SK-N-SH treated with all-trans-retinoic acid at 6 μM for 48 hours (cell line): ENCODE data around the gene ZNF664.

Experiments
- CSDC2 ChIP-seq: fragments of 250-450 bp; sonication (Bioruptor Pico); IDR thresholded peaks from 2 replicates; pipeline ENCODE4 v1.5.0; 2020; ENCODE audit warnings: mild to moderate bottlenecking, moderate library complexity
- ESRRG ChIP-seq: fragments of 250-450 bp; sonication (Bioruptor Pico); IDR thresholded peaks from 2 replicates; pipeline ENCODE4 v1.6.1; 2021; ENCODE audit warnings: mild to moderate bottlenecking
- GLIS3 ChIP-seq: fragments of 250-450 bp; sonication (Bioruptor Pico); IDR thresholded peaks from 2 replicates; pipeline ENCODE4 v1.5.0; 2020; ENCODE audit warnings: mild to moderate bottlenecking, moderate library complexity
- PPARA ChIP-seq: fragments of 250-450 bp; sonication (Bioruptor Pico); IDR thresholded peaks from 2 replicates; pipeline ENCODE4 v1.5.0; 2020; ENCODE audit warnings: mild to moderate bottlenecking, borderline replicate concordance
- RARB ChIP-seq: fragments of 250-450 bp; sonication (Bioruptor Pico); IDR thresholded peaks from 2 replicates; pipeline ENCODE4 v1.8.0; 2021; ENCODE audit warnings: mild to moderate bottlenecking, moderate library complexity
- TCF4 ChIP-seq: fragments of 250-450 bp; sonication (Bioruptor Pico); IDR thresholded peaks from 2 replicates; pipeline ENCODE4 v1.8.0; 2021; ENCODE audit warnings: mild to moderate bottlenecking, moderate library complexity, borderline replicate concordance
- ZC3H10 ChIP-seq: fragments of 250-450 bp; sonication (Bioruptor Pico); IDR thresholded peaks from 2 replicates; pipeline ENCODE4 v1.5.1; 2021; ENCODE audit warnings: mild to moderate bottlenecking, moderate library complexity
- ZFP3 ChIP-seq: fragments of 250-450 bp; sonication (Bioruptor Pico); IDR thresholded peaks from 2 replicates; pipeline ENCODE4 v1.5.0; 2020; ENCODE audit warnings: mild to moderate bottlenecking, moderate library complexity
- TF ChIP-seq, protein P1 (sequence below): fragments of 250-450 bp; sonication (Bioruptor Pico); IDR thresholded peaks from 2 replicates; pipeline ENCODE4 v1.8.0; 2021; ENCODE audit warnings: low read depth, mild to moderate bottlenecking, moderate library complexity, borderline replicate concordance
- TF ChIP-seq, protein P2 (sequence below): fragments of 250-450 bp; sonication (Bioruptor Pico); IDR thresholded peaks from 2 replicates; pipeline ENCODE4 v1.8.0; 2020; ENCODE audit warnings: mild to moderate bottlenecking, moderate library complexity, borderline replicate concordance

DNA sequence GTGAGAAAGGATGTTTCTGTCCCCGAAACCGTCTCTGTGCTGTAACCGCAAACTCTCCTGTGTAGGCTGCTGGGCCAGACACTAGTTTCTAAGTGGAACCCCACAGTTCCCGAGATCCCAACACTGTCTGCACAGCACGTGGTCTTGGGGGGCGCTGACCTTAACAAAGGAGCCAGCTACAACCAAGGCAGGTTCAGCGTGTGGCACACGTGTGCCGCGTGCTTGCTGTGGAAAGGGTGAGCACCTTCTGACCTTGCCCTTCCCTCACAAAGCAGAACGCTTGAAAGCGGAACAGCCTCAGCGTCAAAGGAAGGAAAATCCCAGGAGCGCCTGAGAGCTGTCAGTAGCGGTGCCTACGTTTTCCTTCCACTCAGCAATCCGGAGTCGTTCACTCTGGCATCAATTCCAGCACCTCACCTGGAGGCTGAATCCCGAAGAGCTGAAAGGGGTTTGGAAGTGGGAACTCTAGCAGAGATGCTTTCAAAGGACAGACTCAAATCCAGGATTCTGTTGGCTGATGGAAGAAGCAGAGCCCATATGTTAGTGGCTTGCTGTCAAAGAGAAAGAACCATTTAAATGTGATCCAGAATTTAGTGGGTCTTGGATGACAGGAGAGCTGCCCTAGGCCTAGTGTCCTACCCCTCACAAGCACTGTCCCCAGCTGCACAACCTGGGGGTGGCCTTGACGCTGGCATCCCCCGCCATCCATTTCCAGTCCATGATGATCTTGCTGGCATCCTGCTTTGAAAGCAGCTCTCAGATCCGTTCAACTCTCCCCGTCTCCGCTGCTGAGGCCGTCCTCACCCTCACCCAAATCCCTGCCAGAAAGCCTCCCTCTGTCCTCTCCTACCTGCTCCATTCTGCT is 27.5 kb upstream of the ZNF664 start:
- TF ChIP-seq, protein P1, sequence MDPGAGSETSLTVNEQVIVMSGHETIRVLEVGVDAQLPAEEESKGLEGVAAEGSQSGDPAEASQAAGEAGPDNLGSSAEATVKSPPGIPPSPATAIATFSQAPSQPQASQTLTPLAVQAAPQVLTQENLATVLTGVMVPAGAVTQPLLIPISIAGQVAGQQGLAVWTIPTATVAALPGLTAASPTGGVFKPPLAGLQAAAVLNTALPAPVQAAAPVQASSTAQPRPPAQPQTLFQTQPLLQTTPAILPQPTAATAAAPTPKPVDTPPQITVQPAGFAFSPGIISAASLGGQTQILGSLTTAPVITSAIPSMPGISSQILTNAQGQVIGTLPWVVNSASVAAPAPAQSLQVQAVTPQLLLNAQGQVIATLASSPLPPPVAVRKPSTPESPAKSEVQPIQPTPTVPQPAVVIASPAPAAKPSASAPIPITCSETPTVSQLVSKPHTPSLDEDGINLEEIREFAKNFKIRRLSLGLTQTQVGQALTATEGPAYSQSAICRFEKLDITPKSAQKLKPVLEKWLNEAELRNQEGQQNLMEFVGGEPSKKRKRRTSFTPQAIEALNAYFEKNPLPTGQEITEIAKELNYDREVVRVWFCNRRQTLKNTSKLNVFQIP (CRISPR knock-in tag), result no peak
- TF ChIP-seq, protein P2, sequence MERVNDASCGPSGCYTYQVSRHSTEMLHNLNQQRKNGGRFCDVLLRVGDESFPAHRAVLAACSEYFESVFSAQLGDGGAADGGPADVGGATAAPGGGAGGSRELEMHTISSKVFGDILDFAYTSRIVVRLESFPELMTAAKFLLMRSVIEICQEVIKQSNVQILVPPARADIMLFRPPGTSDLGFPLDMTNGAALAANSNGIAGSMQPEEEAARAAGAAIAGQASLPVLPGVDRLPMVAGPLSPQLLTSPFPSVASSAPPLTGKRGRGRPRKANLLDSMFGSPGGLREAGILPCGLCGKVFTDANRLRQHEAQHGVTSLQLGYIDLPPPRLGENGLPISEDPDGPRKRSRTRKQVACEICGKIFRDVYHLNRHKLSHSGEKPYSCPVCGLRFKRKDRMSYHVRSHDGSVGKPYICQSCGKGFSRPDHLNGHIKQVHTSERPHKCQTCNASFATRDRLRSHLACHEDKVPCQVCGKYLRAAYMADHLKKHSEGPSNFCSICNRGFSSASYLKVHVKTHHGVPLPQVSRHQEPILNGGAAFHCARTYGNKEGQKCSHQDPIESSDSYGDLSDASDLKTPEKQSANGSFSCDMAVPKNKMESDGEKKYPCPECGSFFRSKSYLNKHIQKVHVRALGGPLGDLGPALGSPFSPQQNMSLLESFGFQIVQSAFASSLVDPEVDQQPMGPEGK, result no peak
- TF ChIP-seq ZC3H10 (no peak), CSDC2 (CRISPR knock-in tag) (no peak), GLIS3 (no peak), TCF4 (CRISPR knock-in tag) (no peak), ZFP3 (CRISPR knock-in tag) (no peak), RARB (CRISPR knock-in tag) (no peak), ESRRG (CRISPR knock-in tag) (no peak), PPARA (no peak)
